Suprapubic skin (tissue), 4 donors: ENCODE results near the gene TBX10.
"Not testable (repeated sequence)": the region's sequence is repeated elsewhere in the genome, so short reads cannot be mapped to it uniquely, and the experiment has no call there.

Source experiments
- EP300 ChIP-seq: sonication (generic); formaldehyde crosslinking; IDR thresholded peaks from one replicate; pipeline ENCODE4 v1.6.1; 2017; ENCODE audit warnings: antibody characterized with exemption
- POLR2A ChIP-seq, 2 donors: fragments of 450-650 bp; IDR thresholded peaks; one replicate each; pipeline ENCODE4 v1.6.1; 2017; ENCODE audit warnings: antibody characterized with exemption in 2 of 2, mild to moderate bottlenecking in 2 of 2, moderate library complexity in 2 of 2
- POLR2AphosphoS5 ChIP-seq, 3 donors: sonication (generic); formaldehyde crosslinking; IDR thresholded peaks; one replicate each; pipeline ENCODE4 v1.6.1; 2017; ENCODE audit warnings: antibody characterized with exemption in 3 of 3
- TF ChIP-seq, protein P1 (sequence below), 2 donors: fragments of 200-600 bp in 1 of 2; fragments of 450-650 bp in 1 of 2; sonication (generic) in 1 of 2; IDR thresholded peaks; one replicate each; pipeline ENCODE4 v1.5.1; 2016 to 2019; ENCODE audit warnings: antibody characterized with exemption in 2 of 2, mild to moderate bottlenecking in 1 of 2, moderate library complexity in 1 of 2

DNA sequence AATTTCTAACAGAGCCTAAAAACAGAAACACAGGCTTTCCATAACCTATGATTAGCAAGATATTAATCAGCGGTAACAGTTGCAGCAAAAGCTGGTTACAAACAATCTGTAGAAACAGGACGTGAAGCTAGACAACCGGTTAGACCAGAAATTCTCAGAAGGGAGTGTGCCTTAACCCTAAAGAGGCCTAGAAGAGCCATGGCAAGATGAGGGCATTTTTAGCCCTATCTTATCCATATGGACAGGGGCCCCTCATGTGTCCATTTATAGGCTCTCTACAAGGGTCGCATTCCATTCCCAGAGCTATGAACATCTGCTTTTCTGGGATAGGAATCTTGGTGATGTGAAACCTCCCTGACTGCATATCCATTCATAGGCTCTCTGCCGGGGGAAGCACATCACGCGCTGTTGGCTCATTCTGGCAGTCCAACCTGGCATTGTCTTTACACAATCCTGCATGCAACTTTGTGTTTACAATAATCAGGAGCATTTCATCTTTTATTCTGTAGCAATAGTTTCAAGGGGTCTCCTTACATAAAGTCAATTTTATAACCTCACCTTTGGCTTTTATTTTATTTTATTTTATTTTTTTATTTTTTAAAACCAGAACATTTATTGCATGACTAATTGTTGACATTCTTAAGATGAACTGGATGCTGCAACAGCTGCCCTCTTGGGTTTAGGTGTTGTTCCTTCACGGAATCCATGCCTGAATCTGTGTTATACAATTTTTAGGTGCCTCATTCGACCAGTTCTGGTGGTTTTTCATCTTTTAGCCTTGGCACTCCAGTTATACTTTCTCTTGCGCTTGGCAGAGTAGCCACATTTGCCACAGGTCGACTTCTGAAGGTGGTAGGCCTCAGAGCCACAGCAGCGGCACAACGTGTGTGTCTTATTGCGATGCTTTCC lies 42.8 kb upstream of the TBX10 start:
- TF ChIP-seq POLR2AphosphoS5 (IDR thresholded peaks at IDR 0.05); POLR2A (IDR thresholded peaks at IDR 0.05); EP300: not testable (repeated sequence)
- TF ChIP-seq, protein P1, sequence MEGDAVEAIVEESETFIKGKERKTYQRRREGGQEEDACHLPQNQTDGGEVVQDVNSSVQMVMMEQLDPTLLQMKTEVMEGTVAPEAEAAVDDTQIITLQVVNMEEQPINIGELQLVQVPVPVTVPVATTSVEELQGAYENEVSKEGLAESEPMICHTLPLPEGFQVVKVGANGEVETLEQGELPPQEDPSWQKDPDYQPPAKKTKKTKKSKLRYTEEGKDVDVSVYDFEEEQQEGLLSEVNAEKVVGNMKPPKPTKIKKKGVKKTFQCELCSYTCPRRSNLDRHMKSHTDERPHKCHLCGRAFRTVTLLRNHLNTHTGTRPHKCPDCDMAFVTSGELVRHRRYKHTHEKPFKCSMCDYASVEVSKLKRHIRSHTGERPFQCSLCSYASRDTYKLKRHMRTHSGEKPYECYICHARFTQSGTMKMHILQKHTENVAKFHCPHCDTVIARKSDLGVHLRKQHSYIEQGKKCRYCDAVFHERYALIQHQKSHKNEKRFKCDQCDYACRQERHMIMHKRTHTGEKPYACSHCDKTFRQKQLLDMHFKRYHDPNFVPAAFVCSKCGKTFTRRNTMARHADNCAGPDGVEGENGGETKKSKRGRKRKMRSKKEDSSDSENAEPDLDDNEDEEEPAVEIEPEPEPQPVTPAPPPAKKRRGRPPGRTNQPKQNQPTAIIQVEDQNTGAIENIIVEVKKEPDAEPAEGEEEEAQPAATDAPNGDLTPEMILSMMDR (IDR thresholded peaks at IDR 0.05) = not testable (repeated sequence)
